ENCODE measurements around the gene C19orf47. TPM values are rescaled to one million over a fixed set of nuclear protein-coding genes. Genes with fewer than 3 reads are reported as not detected.

C19orf47 gene
- total and polyA plus RNA-seq, 2 donors (not counting 3 experiments of a cell fraction or from before 2014, with no cell fraction given) = 16.4 to 27.0 TPM

- no peak overlapping the region for H3K4me3 ChIP-seq (replicated peaks in 1 of 3; ENCODE audit: insufficient read depth in 1 of 3, low read depth in 1 of 3, low read length in 3 of 3)
- dilution Hi-C loops (cut with MboI; ENCODE audit: extremely low pct_ligation_motif_present, low sequenced_read_pairs) = no loop called here
- peaks cover 79% of the 10 kb centered on the region for H3K79me2 ChIP-seq (ENCODE audit: control insufficient read depth, insufficient read depth, low read length)
- ChIA-PET CTCF (no interaction called here), POLR2A (no interaction called here)
- peaks cover 0 to 3% of the 10 kb centered on the region in 2 experiments for H3K36me3 ChIP-seq (ENCODE audit: control insufficient read depth in 2 of 2, extremely low read depth in 1 of 2, insufficient read depth in 2 of 2, low read length in 2 of 2)
- no peak overlapping the region for H3K4me2 ChIP-seq (ENCODE audit: insufficient read depth, low read length)
- H3K27ac ChIP-seq (ENCODE audit: insufficient read depth, low read depth, low read length) = no peak overlapping the region
- no peaks in the 10 kb centered on the region for H3K9me3 ChIP-seq (replicated peaks; ENCODE audit: control insufficient read depth, insufficient read depth, low read length)
- H3K9ac ChIP-seq (replicated peaks; ENCODE audit: extremely low read depth, insufficient read depth, low read length) = no peak overlapping the region
- no peak overlapping the region for H2AFZ ChIP-seq (ENCODE audit: low read depth, low read length)
- DNase-seq (ENCODE audit: low read depth, low spot score) = no peak
- H3K27me3 ChIP-seq (ENCODE audit: control insufficient read depth in 2 of 2, insufficient read depth in 2 of 2, low read length in 2 of 2) = no peaks in the 10 kb centered on the region
- peaks cover 11% of the 10 kb centered on the region for H3K4me1 ChIP-seq (ENCODE audit: control insufficient read depth, extremely low read depth, insufficient read depth, low read length)
- H3K9me1 ChIP-seq (replicated peaks; ENCODE audit: control insufficient read depth, extremely low read depth, insufficient read depth, low read length) = no peaks in the 10 kb centered on the region
- TF ChIP-seq JUN (IDR thresholded peaks at IDR 0.05; ENCODE audit: borderline replicate concordance, insufficient read depth, insufficient read length, low read depth) = no peak
- no peak for TF ChIP-seq MYC (IDR thresholded peaks at IDR 0.05; ENCODE audit: low read depth, low read length)
- no peak for TF ChIP-seq POLR2A (IDR thresholded peaks at IDR 0.05; ENCODE audit: low read depth, low read length)
- TF ChIP-seq FOS (IDR thresholded peaks at IDR 0.05; ENCODE audit: borderline replicate concordance, insufficient read depth, low read length) = no peak
- TF ChIP-seq, protein P1, sequence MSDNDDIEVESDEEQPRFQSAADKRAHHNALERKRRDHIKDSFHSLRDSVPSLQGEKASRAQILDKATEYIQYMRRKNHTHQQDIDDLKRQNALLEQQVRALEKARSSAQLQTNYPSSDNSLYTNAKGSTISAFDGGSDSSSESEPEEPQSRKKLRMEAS (IDR thresholded peaks at IDR 0.05; ENCODE audit: insufficient read depth, insufficient read length) = no peak
- no peak for TF ChIP-seq CTCF (IDR thresholded peaks at IDR 0.05; ENCODE audit: extremely low read depth in 1 of 2, insufficient read depth in 1 of 2, low read depth in 1 of 2, low read length in 2 of 2)
- intact Hi-C loops (cut with micrococcal nuclease) = no loop called here
- no peaks in the 10 kb centered on the region for H4K20me1 ChIP-seq (replicated peaks; ENCODE audit: control insufficient read depth, extremely low read depth, insufficient read depth, low read length)
- no TSS peak for BruUV-seq (replicated peaks)
- no peak for FAIRE-seq
Measured at GRCh38 chr19:40281381-40282208, 66.6 kb downstream of the C19orf47 start.

Measured in endothelial cell of umbilical vein (primary cell).